ENCODE data around the gene PLCB2. TPM values are rescaled to one million over a fixed set of nuclear protein-coding genes. Genes with fewer than 3 reads are reported as not detected.

Gene PLCB2
- total RNA-seq, 1 experiment from 2014 or later, result not detected

GRCh38 chr15:40310001-40310959 lies 2.5 kb upstream of the PLCB2 start:
- in situ Hi-C loops (cut with HindIII; ENCODE audit: low pct_unique_long_range_greater_than_20kb, low sequenced_read_pairs), result no loop called here
- peak; percentile 20 for DNase-seq (ENCODE audit: low read depth)

GRCh38 chr15:40309344-40309862 lies 1.7 kb upstream of the PLCB2 start:
- DNase-seq (ENCODE audit: low read depth), result no peak
- in situ Hi-C loops (cut with HindIII; ENCODE audit: low pct_unique_long_range_greater_than_20kb, low sequenced_read_pairs), result no loop called here

GRCh38 chr15:40306908-40307307 lies 827 bp downstream of the PLCB2 start:
- in situ Hi-C loops (cut with HindIII; ENCODE audit: low pct_unique_long_range_greater_than_20kb, low sequenced_read_pairs), result no loop called here
- DNase-seq (ENCODE audit: low read depth), result no peak

- no peak for DNase-seq (ENCODE audit: low read depth)
- in situ Hi-C loops (cut with HindIII; ENCODE audit: low pct_unique_long_range_greater_than_20kb, low sequenced_read_pairs), result no loop called here
These were observed 1.4 kb downstream of the PLCB2 start for GRCh38 chr15:40306371-40306770.

- in situ Hi-C loops (cut with HindIII; ENCODE audit: low pct_unique_long_range_greater_than_20kb, low sequenced_read_pairs), result no loop called here
- no peak for DNase-seq (ENCODE audit: low read depth)
These were observed 2.5 kb downstream of the PLCB2 start for GRCh38 chr15:40305281-40305680.

- DNase-seq (ENCODE audit: low read depth), result no peak
- in situ Hi-C loops (cut with HindIII; ENCODE audit: low pct_unique_long_range_greater_than_20kb, low sequenced_read_pairs), result no loop called here
These were observed 4.2 kb downstream of the PLCB2 start for GRCh38 chr15:40303576-40303975.

- in situ Hi-C loops (cut with HindIII; ENCODE audit: low pct_unique_long_range_greater_than_20kb, low sequenced_read_pairs), result no loop called here
- no peak for DNase-seq (ENCODE audit: low read depth)
These were observed 4.8 kb downstream of the PLCB2 start for GRCh38 chr15:40302981-40303380.

- DNase-seq (ENCODE audit: low read depth), result no peak
- in situ Hi-C loops (cut with HindIII; ENCODE audit: low pct_unique_long_range_greater_than_20kb, low sequenced_read_pairs), result no loop called here
These were observed 5.3 kb downstream of the PLCB2 start for GRCh38 chr15:40302288-40302886.

GRCh38 chr15:40301467-40302179 lies 6.1 kb downstream of the PLCB2 start:
- DNase-seq (ENCODE audit: low read depth), result no peak
- in situ Hi-C loops (cut with HindIII; ENCODE audit: low pct_unique_long_range_greater_than_20kb, low sequenced_read_pairs), result no loop called here

GRCh38 chr15:40300771-40301170 lies 7.0 kb downstream of the PLCB2 start:
- in situ Hi-C loops (cut with HindIII; ENCODE audit: low pct_unique_long_range_greater_than_20kb, low sequenced_read_pairs), result no loop called here

GRCh38 chr15:40300367-40300766 lies 7.4 kb downstream of the PLCB2 start:
- no peak for DNase-seq (ENCODE audit: low read depth)
- in situ Hi-C loops (cut with HindIII; ENCODE audit: low pct_unique_long_range_greater_than_20kb, low sequenced_read_pairs), result no loop called here

More at GRCh38 chr15:40300771-40301170, 7.0 kb downstream of the PLCB2 start:
- DNase-seq (ENCODE audit: low read depth), result no peak

- no peak for DNase-seq (ENCODE audit: low read depth)
- in situ Hi-C loops (cut with HindIII; ENCODE audit: low pct_unique_long_range_greater_than_20kb, low sequenced_read_pairs), result no loop called here
These were observed 9.4 kb downstream of the PLCB2 start for GRCh38 chr15:40298216-40298935.

- no peak for DNase-seq (ENCODE audit: low read depth)
- in situ Hi-C loops (cut with HindIII; ENCODE audit: low pct_unique_long_range_greater_than_20kb, low sequenced_read_pairs), result no loop called here
These were observed 10.4 kb downstream of the PLCB2 start for GRCh38 chr15:40297356-40297755.

- DNase-seq (ENCODE audit: low read depth), result no peak
- in situ Hi-C loops (cut with HindIII; ENCODE audit: low pct_unique_long_range_greater_than_20kb, low sequenced_read_pairs), result no loop called here
These were observed 11.0 kb downstream of the PLCB2 start for GRCh38 chr15:40296561-40297230.

GRCh38 chr15:40295877-40296560 lies 11.7 kb downstream of the PLCB2 start:
- DNase-seq (ENCODE audit: low read depth), result no peak
- in situ Hi-C loops (cut with HindIII; ENCODE audit: low pct_unique_long_range_greater_than_20kb, low sequenced_read_pairs), result no loop called here

GRCh38 chr15:40295297-40295696 lies 12.4 kb downstream of the PLCB2 start:
- in situ Hi-C loops (cut with HindIII; ENCODE audit: low pct_unique_long_range_greater_than_20kb, low sequenced_read_pairs), result no loop called here
- DNase-seq (ENCODE audit: low read depth), result no peak
